GM12873 (cell line): Measurements from ENCODE around the gene TMEM161B.

Source experiments
- TF ChIP-seq, protein P1 (sequence below): IDR thresholded peaks from 2 replicates; pipeline ENCODE4 v1.5.1; 2012; ENCODE audit warnings: low read depth, mild to moderate bottlenecking, moderate library complexity, low read length, control low read depth; ENCODE audit not compliant: insufficient read depth; ENCODE audit errors: missing control alignments

Gene TMEM161B

GRCh38 chr5:88268385-88269184 is at the start of gene TMEM161B:
Gene TMEM161B (minus strand): TSS chr5:88268845. CDS start chr5:88268723, 122 bp downstream.
- TF ChIP-seq, protein P1, sequence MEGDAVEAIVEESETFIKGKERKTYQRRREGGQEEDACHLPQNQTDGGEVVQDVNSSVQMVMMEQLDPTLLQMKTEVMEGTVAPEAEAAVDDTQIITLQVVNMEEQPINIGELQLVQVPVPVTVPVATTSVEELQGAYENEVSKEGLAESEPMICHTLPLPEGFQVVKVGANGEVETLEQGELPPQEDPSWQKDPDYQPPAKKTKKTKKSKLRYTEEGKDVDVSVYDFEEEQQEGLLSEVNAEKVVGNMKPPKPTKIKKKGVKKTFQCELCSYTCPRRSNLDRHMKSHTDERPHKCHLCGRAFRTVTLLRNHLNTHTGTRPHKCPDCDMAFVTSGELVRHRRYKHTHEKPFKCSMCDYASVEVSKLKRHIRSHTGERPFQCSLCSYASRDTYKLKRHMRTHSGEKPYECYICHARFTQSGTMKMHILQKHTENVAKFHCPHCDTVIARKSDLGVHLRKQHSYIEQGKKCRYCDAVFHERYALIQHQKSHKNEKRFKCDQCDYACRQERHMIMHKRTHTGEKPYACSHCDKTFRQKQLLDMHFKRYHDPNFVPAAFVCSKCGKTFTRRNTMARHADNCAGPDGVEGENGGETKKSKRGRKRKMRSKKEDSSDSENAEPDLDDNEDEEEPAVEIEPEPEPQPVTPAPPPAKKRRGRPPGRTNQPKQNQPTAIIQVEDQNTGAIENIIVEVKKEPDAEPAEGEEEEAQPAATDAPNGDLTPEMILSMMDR = no peak

DNA sequence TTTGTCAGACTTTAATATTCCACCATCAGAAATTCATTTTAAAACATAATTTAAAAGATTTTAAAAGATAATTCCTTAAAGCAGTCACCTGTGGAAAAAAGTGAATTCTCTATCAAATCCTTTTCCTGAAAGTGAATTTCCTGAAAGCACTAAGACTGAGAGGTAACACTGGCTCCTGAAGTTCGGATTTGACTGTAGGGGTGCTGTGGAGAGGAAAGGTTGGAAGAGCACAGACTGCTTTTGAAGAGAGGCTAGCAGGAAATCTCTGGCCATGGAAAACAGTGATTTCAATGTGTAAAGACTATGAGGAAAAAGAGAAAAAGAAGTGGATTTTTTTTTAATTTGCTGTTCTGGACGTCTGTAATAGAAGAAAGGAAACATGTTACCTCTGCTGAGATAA is 35.7 kb upstream of the TMEM161B start:
- TF ChIP-seq, protein P1 = no peak

DNA sequence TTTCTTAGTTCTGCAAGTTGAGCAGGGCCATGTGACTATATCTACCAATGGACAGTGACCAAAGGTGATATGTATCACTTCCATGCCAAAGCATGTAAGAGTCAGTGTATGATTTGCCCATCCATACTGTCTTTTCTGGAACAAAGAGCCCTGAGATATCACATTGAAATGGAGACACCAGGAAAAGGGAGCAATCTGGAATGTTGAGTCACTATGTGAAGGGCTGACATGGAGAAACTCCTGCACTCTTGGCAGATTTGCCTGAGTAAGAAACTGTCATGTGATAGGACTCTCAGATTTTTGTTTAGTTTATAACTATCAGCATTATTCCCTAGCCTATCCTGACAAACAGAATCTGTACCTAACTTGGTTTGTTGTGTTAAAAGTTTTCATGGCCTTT is 29.8 kb upstream of the TMEM161B start:
- TF ChIP-seq, protein P1 = no peak

DNA sequence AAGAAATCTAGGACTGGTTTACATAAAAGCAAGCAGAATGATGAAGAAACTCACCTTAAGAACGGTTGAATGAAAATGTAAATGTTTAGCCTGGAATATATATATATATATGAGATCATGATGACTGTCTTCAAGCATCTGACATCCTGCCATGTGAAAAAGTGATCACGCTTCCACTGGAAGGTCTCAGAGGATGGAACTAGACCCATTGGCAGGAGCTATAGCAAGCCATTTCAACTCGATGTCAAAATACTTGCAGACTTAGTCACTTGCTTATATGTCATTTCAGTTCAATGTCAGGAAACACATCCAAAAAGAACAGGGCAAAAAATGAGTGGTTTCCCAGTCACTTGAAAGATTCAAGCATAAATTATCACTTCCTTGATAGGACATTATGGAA is 22.2 kb upstream of the TMEM161B start:
- TF ChIP-seq, protein P1 = no peak

DNA sequence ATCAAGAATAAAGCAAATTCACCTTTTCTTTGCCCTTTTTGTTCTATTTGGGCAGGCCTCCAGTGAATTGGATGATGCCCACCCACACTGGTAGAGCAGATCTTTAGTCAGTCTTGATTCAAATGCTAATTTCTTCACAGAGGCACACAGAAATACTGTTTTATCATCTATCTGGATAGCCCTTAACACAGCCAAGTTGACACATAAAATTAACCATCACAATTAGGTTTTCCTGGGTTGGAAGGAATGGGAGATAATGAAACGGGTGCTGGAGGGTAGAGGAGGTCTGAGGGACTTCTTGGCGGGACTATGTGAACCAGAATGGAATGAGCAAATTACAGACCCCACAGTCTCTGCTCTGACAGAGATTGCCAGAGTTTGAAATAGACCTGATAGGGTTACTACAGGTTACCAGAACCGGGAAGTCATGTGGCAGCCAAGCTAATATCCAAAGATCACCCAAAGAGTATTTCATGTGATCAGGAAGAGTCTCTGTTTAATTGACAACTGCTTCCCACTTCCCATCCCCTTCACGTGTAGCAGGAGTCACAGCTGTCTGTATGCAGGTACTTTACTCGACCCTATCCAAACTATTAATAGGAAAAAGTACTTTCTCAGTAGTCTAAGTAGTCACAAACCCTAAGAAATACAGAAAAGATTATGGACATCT is 20.0 kb upstream of the TMEM161B start:
- TF ChIP-seq, protein P1 = no peak

DNA sequence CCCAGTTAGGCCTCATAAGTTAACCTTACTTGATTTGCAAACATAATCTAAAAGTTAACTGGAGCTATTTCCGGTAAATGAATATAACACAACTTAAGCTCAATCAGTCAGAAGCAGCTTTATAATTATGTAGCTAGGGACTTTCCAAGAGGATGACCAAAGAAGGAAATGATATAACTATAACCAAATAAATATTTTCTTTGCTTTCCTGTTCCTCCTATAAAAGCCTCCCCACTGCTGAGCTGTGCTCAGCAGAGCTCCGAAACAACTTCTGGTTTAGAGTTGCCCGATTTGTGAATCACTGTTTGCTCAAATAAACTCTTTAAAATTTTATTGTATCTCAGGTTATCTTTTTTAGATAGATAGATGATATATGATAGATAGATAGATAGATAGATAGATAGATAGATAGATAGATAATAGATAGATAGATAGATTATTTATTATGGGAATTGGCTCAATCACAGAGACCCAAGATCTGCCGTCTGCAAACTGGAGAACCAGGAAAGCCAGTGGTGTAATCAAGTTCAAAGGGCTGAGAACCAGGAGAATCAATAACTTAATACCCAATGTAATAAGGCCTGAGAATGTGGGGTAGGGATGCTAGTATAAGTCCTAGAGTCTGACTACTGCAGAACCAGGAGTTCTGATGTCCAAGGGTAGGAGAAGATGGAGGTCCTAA is 19.3 kb upstream of the TMEM161B start:
- TF ChIP-seq, protein P1 = no peak

GRCh38 chr5:88287302-88287701 is 18.7 kb upstream of the TMEM161B start:
- TF ChIP-seq, protein P1 = no peak
